H1 (cell line): ENCODE measurements around the gene PLEKHH3. TPM values are rescaled to one million over a fixed set of nuclear protein-coding genes. Genes with fewer than 3 reads are reported as not detected.

Source experiments
- BRCA1 ChIP-seq: IDR thresholded peaks from 2 replicates; pipeline ENCODE4 v1.6.1; 2012; ENCODE audit warnings: low read depth, low read length, improper control_type of control experiment
- CBX8 ChIP-seq: fragments of 300-800, 300-1000 bp; sonication (generic); IDR thresholded peaks from 2 replicates; pipeline ENCODE4 v1.7.1; 2016; ENCODE audit warnings: low read depth, low read length, borderline replicate concordance
- CEBPB ChIP-seq: IDR thresholded peaks from 2 replicates; pipeline ENCODE4 v1.6.1; 2012; ENCODE audit warnings: low read depth, low read length
- CHD2 ChIP-seq: IDR thresholded peaks from 2 replicates; pipeline ENCODE4 v1.6.1; 2012; ENCODE audit warnings: low read length, improper control_type of control experiment
- EP300 ChIP-seq, 2 experiments: IDR thresholded peaks; 1 replicate in 1 of 2; 2 replicates in 1 of 2; pipeline ENCODE4 v1.6.1; 2011 to 2012; ENCODE audit warnings: low read depth in 2 of 2, low read length in 2 of 2, mild to moderate bottlenecking in 2 of 2, borderline replicate concordance in 1 of 2, inconsistent platforms in 1 of 2, moderate library complexity in 1 of 2
- EZH2 ChIP-seq: fragments of 200-600 bp; sonication (generic); IDR thresholded peaks from 2 replicates; pipeline ENCODE4 v1.7.1; 2012; ENCODE audit warnings: low read depth, mild to moderate bottlenecking, moderate library complexity, low read length, inconsistent platforms; ENCODE audit not compliant: severe bottlenecking
- HDAC6 ChIP-seq: IDR thresholded peaks from one replicate; pipeline ENCODE4 v1.7.1; 2012; ENCODE audit warnings: low read depth, mild to moderate bottlenecking, inconsistent platforms, low read length, moderate library complexity
- KDM1A ChIP-seq: fragments of 200-600, 300-600 bp; sonication (generic); IDR thresholded peaks from 2 replicates; pipeline ENCODE4 v1.7.1; 2016; ENCODE audit warnings: mild to moderate bottlenecking, low read length, borderline replicate concordance
- KDM5A ChIP-seq: fragments of 200-600 bp; IDR thresholded peaks from 2 replicates; pipeline ENCODE4 v1.7.1; 2012; ENCODE audit warnings: mild to moderate bottlenecking, low read length, inconsistent platforms, mixed read lengths
- MAFK ChIP-seq: IDR thresholded peaks from 2 replicates; pipeline ENCODE4 v1.6.1; 2012; ENCODE audit warnings: low read depth, mild to moderate bottlenecking, improper control_type of control experiment, low read length
- POLR2A ChIP-seq, 2 experiments: IDR thresholded peaks; 1 replicate in 1 of 2; 2 replicates in 1 of 2; pipeline ENCODE4 v1.6.1; 2011; ENCODE audit warnings: low read depth in 2 of 2, low read length in 2 of 2, mild to moderate bottlenecking in 2 of 2; ENCODE audit errors: control extremely low read depth in 1 of 2
- POLR2AphosphoS5 ChIP-seq: IDR thresholded peaks from 2 replicates; pipeline ENCODE4 v1.6.1; 2011; ENCODE audit warnings: low read depth, low read length
- POU5F1 ChIP-seq: IDR thresholded peaks from 2 replicates; pipeline ENCODE4 v1.6.1; 2011; ENCODE audit warnings: low read depth, mild to moderate bottlenecking, low read length, moderate library complexity
- SIN3A ChIP-seq, 2 experiments: IDR thresholded peaks in 1 of 2; conservative IDR thresholded peaks in 1 of 2; 2 replicates each; pipeline ENCODE4 v1.6.1; 2011 to 2012; ENCODE audit warnings: low read length in 2 of 2, improper control_type of control experiment in 1 of 2, low read depth in 1 of 2, mild to moderate bottlenecking in 1 of 2
- SIX5 ChIP-seq: IDR thresholded peaks from 2 replicates; pipeline ENCODE4 v1.6.1; 2011; ENCODE audit warnings: mild to moderate bottlenecking, low read depth, low read length
- SP1 ChIP-seq: IDR thresholded peaks from 2 replicates; pipeline ENCODE4 v1.6.1; 2011; ENCODE audit warnings: low read depth, low read length
- SP4 ChIP-seq: IDR thresholded peaks from 2 replicates; pipeline ENCODE4 v1.6.1; 2012; ENCODE audit warnings: low read length, inconsistent platforms
- SUZ12 ChIP-seq: fragments of 200-600 bp; sonication (generic); IDR thresholded peaks from 2 replicates; pipeline ENCODE4 v1.6.1; 2012; ENCODE audit warnings: mild to moderate bottlenecking, inconsistent platforms, low read length, moderate library complexity, mixed read lengths
- TAF7 ChIP-seq: optimal IDR thresholded peaks from 2 replicates; pipeline ENCODE3; 2011; ENCODE audit warnings: low read depth, mild to moderate bottlenecking, inconsistent platforms, low read length, moderate library complexity, borderline replicate concordance
- TBP ChIP-seq: IDR thresholded peaks from 2 replicates; pipeline ENCODE4 v1.6.1; 2011; ENCODE audit warnings: low read depth, low read length, improper control_type of control experiment
- TEAD4 ChIP-seq: IDR thresholded peaks from 2 replicates; pipeline ENCODE4 v1.6.1; 2012; ENCODE audit warnings: low read depth, low read length, inconsistent platforms, mixed read lengths
- ZNF274 ChIP-seq: IDR thresholded peaks from 2 replicates; pipeline ENCODE4 v1.7.0; 2012; ENCODE audit warnings: low read length, borderline replicate concordance; ENCODE audit errors: extremely low read depth
- polyA plus RNA-seq, 7 experiments: library from polyadenylated mRNA; depleted of rRNA in 3 of 7; stranded (reverse) in 5 of 7; unstranded in 2 of 7; fragments of >200 nt in 5 of 7; fragments of 200-250 nt in 2 of 7; gene quantifications; 1 replicate in 5 of 7; 2 replicates in 1 of 7; 4 replicates in 1 of 7; pipeline versions ENCODE4 v1.2.1 to v1.2.3, GENCODE V29; 2011 to 2013; ENCODE audit warnings: missing spikeins in 2 of 7, mixed read lengths in 2 of 7
- total RNA-seq: library from RNA; stranded (reverse); fragmentation: NEBNext Ultra II Directional; extraction: Animal tissue kit (Norgen Biotek cat#: 25700); gene quantifications from 2 replicates; pipeline ENCODE4 v1.2.1, GENCODE V29; 2021
- TF ChIP-seq, protein P1 (sequence below): IDR thresholded peaks from 2 replicates; pipeline ENCODE4 v1.6.1; 2012; ENCODE audit warnings: low read length, inconsistent platforms

The PLEKHH3 gene
- total and polyA plus RNA-seq, 2 of the 8 experiments (the other 6 are each of a cell fraction or from before 2014, with no cell fraction given): 11.1 to 13.5 TPM

DNA sequence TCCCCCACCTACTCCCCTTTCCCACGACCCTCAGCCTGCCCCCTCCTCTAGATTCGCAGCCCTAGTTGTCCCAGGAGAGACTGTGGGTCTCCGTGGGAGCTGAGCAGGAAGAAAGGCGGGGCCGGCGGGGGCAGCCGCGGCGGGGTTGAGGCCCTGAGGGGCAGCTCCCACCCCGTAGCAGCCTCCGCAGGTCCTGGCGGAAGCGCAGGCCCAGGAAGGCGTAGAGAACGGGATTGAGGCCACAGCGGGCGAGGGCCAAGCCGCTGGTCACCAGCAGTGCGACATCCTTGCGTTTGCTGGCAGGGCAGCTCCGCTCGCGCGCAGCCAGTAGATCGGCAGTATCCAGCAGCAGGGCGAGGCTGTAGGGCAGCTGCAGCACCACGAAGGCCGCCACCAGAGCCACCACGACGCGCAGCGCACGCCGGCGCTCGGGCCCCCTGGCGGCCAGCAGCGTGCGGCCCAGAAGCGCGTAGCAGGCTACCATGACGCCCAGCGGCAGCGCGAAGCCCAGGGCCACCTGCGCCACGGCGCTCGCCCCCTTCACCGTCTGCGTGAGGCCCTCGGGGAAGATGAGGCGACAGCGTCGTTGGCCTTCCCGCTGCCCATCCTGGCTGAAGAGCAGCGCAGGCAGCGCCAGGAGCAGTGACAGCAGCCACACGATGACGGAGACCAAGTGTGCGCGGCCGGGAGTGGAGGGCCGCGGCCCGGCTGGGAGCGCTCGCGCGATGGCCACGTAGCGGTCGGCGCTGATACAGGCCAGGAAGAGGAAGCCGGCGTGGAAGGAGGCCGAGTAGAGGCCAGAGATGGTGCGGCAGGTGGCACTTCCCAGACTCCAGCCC is 2.9 kb upstream of the PLEKHH3 start (continued):
- no peak for TF ChIP-seq SIX5
- no peak for TF ChIP-seq POU5F1
- peak in 1 of 2 experiments; percentile 83; a peak in 2 of 4 replicates for TF ChIP-seq SIN3A (conservative IDR thresholded peaks at IDR 0.05 in 1 of 2, IDR thresholded peaks at IDR 0.05 in 1 of 2; ENCODE audit: low read depth in 1 of 2, low read length in 2 of 2)
- peak; percentile 38; the same call in 1 of the 2 replicates for TF ChIP-seq SUZ12
- no peak for TF ChIP-seq ZNF274
- TF ChIP-seq POLR2A (IDR thresholded peaks at IDR 0.05; ENCODE audit: control extremely low read depth in 1 of 2, low read depth in 2 of 2, low read length in 2 of 2): no peak; a peak in 1 of 3 replicates
- TF ChIP-seq KDM1A: peak; percentile 46; the same call in 1 of the 2 replicates
- TF ChIP-seq TAF7: peak; percentile 56
- no peak for TF ChIP-seq BRCA1
- 0 out of 2 replicates have a peak, but pooled peaks have one; percentile 40 for TF ChIP-seq CHD2
- no peak for TF ChIP-seq TEAD4
- TF ChIP-seq SP1: no peak
- TF ChIP-seq KDM5A: no peak
- TF ChIP-seq TBP: peak; percentile 54; the same call in 1 of the 2 replicates
- no peak for TF ChIP-seq CBX8
- peak; percentile 75; the same call in 1 of the 2 replicates for TF ChIP-seq SP4
- peak; percentile 10; the same call in 1 of the 2 replicates for TF ChIP-seq MAFK
- TF ChIP-seq POLR2AphosphoS5: no peak; the same call in 1 of the 2 replicates
- TF ChIP-seq CEBPB: peak; percentile 5; the same call in 1 of the 2 replicates
- TF ChIP-seq, protein P1, sequence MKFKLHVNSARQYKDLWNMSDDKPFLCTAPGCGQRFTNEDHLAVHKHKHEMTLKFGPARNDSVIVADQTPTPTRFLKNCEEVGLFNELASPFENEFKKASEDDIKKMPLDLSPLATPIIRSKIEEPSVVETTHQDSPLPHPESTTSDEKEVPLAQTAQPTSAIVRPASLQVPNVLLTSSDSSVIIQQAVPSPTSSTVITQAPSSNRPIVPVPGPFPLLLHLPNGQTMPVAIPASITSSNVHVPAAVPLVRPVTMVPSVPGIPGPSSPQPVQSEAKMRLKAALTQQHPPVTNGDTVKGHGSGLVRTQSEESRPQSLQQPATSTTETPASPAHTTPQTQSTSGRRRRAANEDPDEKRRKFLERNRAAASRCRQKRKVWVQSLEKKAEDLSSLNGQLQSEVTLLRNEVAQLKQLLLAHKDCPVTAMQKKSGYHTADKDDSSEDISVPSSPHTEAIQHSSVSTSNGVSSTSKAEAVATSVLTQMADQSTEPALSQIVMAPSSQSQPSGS: 0 out of 2 replicates have a peak, but pooled peaks have one; percentile 45
- peak in 1 of 2 experiments; percentile 24; a peak in 1 of 3 replicates for TF ChIP-seq EP300 (IDR thresholded peaks at IDR 0.05; ENCODE audit: borderline replicate concordance in 1 of 2, low read depth in 2 of 2, low read length in 2 of 2)
- peak; percentile 52 for TF ChIP-seq EZH2
- TF ChIP-seq HDAC6: no peak
